ENCODE results near the gene WDTC1. TPM values are rescaled to one million over a fixed set of nuclear protein-coding genes. Genes with fewer than 3 reads are reported as not detected.
A peak's percentile ranks its signal among the peaks of the same experiment; 100 is the strongest.

Gene WDTC1
- total RNA-seq, 1 experiment from 2014 or later, result 15.7 TPM

GRCh38 chr1:27343639-27344025, 109.2 kb downstream of the WDTC1 start:
- Mint-ChIP-seq H3K4me1 (ENCODE audit: insufficient read depth, unreplicated experiment) (peaks cover 59% of the 10 kb centered on the region), H3K27me3 (ENCODE audit: insufficient read depth, unreplicated experiment) (no peaks in the 10 kb centered on the region), H3K27ac (ENCODE audit: low read depth, unreplicated experiment) (peak overlapping the region; percentile 95), H3K36me3 (ENCODE audit: insufficient read depth, unreplicated experiment) (peaks cover 61% of the 10 kb centered on the region), H3K9me3 (ENCODE audit: unreplicated experiment) (no peaks in the 10 kb centered on the region), H3K4me3 (ENCODE audit: unreplicated experiment) (peak overlapping the region; percentile 82)
- no TSS peak for BruUV-seq (replicated peaks)
- intact Hi-C loops (cut with micrococcal nuclease), result loop anchor here (1.0 kb wide), 1 partner anchor 23 kb away; the partner anchor contains the start of gene MAP3K6
- TF ChIP-seq, protein P1, sequence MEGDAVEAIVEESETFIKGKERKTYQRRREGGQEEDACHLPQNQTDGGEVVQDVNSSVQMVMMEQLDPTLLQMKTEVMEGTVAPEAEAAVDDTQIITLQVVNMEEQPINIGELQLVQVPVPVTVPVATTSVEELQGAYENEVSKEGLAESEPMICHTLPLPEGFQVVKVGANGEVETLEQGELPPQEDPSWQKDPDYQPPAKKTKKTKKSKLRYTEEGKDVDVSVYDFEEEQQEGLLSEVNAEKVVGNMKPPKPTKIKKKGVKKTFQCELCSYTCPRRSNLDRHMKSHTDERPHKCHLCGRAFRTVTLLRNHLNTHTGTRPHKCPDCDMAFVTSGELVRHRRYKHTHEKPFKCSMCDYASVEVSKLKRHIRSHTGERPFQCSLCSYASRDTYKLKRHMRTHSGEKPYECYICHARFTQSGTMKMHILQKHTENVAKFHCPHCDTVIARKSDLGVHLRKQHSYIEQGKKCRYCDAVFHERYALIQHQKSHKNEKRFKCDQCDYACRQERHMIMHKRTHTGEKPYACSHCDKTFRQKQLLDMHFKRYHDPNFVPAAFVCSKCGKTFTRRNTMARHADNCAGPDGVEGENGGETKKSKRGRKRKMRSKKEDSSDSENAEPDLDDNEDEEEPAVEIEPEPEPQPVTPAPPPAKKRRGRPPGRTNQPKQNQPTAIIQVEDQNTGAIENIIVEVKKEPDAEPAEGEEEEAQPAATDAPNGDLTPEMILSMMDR (IDR thresholded peaks at IDR 0.05; ENCODE audit: unreplicated experiment), result no peak
- CTCF ChIA-PET, result interaction anchor here (0.5 to 6.0 kb wide), 7 partner anchors 10 to 59 kb away, joined by 3 to 45 read pairs (median 5); partner anchors contain the start of gene CD164L2
- no peak for DNase-seq (ENCODE audit: unreplicated experiment)
- POLR2A ChIA-PET, result interaction anchor here (0.6 to 3.2 kb wide), 16 partner anchors 8 to 47 kb away, joined by 3 to 78 read pairs (median 4); partner anchors contain the start of genes CD164L2 and MAP3K6

DNA sequence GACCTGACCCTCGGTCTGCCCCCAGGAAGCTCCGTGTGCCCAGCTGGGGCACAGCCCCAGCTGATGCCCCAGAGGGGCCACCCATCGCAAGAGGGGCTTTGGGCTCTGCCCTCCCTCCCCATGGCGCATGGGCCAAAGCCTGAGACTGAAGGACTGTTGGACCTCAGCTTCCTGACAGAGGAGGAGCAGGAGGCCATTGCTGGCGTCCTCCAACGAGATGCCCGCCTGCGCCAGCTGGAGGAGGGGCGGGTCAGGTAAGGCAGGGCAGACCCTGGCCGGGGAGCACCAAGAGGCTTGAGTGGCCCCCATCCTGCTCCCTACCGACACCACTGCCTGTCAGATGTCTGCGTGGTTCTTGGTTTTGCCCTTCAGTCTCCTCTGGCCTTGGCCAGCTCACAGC, 110.8 kb downstream of the WDTC1 start:
- no peaks in the 10 kb centered on the region for H3K9me3 Mint-ChIP-seq (ENCODE audit: unreplicated experiment)
- POLR2A ChIA-PET, result interaction anchor here (0.6 kb wide), 1 partner anchor 23 kb away, joined by 3 read pairs; no protein-coding TSS in a partner anchor
- CTCF ChIA-PET, result interaction anchor here (0.6 to 6.0 kb wide), 6 partner anchors 12 to 790 kb away, joined by 3 to 45 read pairs (median 4); no protein-coding TSS in a partner anchor
- TF ChIP-seq, protein P1 (IDR thresholded peaks at IDR 0.05; ENCODE audit: unreplicated experiment), result no peak
- H3K27ac Mint-ChIP-seq (ENCODE audit: low read depth, unreplicated experiment), result no peak overlapping the region
- peaks cover 69% of the 10 kb centered on the region for H3K36me3 Mint-ChIP-seq (ENCODE audit: insufficient read depth, unreplicated experiment)
- H3K4me3 Mint-ChIP-seq (ENCODE audit: unreplicated experiment), result no peak overlapping the region
- H3K4me1 Mint-ChIP-seq (ENCODE audit: insufficient read depth, unreplicated experiment), result peaks cover 47% of the 10 kb centered on the region
- BruUV-seq (replicated peaks), result no TSS peak
- DNase-seq (ENCODE audit: unreplicated experiment), result no peak
- intact Hi-C loops (cut with micrococcal nuclease), result no loop called here
- no peaks in the 10 kb centered on the region for H3K27me3 Mint-ChIP-seq (ENCODE audit: insufficient read depth, unreplicated experiment)

DNA sequence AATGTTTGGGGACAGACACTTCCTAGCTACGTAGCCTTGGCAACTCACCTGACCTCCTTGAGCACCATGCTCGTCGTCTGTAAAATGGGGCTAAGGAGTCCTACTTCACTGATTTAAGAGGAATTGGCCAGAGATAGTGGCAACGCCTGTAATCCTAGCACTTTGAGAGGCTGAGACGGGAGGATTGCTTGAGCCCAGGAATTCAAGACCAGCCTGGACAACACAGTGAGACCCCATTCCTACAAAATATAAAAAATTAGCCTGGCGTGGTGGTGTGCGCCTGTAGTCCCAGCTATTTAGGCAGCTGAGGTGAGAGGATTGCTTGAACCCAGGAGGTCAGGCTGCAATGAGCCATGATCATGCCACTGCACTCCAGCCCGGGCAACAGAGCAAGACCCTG, 111.9 kb downstream of the WDTC1 start:
- Mint-ChIP-seq H3K9me3 (ENCODE audit: unreplicated experiment) (no peaks in the 10 kb centered on the region), H3K36me3 (ENCODE audit: insufficient read depth, unreplicated experiment) (peaks cover 72% of the 10 kb centered on the region), H3K4me1 (ENCODE audit: insufficient read depth, unreplicated experiment) (peaks cover 41% of the 10 kb centered on the region), H3K4me3 (ENCODE audit: unreplicated experiment) (no peak overlapping the region), H3K27me3 (ENCODE audit: insufficient read depth, unreplicated experiment) (no peaks in the 10 kb centered on the region), H3K27ac (ENCODE audit: low read depth, unreplicated experiment) (no peak overlapping the region)
- no peak for DNase-seq (ENCODE audit: unreplicated experiment)
- POLR2A ChIA-PET, result interaction anchor here (0.6 to 1.0 kb wide), 5 partner anchors 10 to 38 kb away, joined by 3 to 5 read pairs (median 3); no protein-coding TSS in a partner anchor
- BruUV-seq (replicated peaks), result no TSS peak
- TF ChIP-seq, protein P1 (IDR thresholded peaks at IDR 0.05; ENCODE audit: unreplicated experiment), result no peak
- CTCF ChIA-PET, result interaction anchor here (0.6 to 6.0 kb wide), 3 partner anchors 11 to 20 kb away, joined by 3 to 45 read pairs (median 4); partner anchors contain the start of gene MAP3K6
- intact Hi-C loops (cut with micrococcal nuclease), result no loop called here

DNA sequence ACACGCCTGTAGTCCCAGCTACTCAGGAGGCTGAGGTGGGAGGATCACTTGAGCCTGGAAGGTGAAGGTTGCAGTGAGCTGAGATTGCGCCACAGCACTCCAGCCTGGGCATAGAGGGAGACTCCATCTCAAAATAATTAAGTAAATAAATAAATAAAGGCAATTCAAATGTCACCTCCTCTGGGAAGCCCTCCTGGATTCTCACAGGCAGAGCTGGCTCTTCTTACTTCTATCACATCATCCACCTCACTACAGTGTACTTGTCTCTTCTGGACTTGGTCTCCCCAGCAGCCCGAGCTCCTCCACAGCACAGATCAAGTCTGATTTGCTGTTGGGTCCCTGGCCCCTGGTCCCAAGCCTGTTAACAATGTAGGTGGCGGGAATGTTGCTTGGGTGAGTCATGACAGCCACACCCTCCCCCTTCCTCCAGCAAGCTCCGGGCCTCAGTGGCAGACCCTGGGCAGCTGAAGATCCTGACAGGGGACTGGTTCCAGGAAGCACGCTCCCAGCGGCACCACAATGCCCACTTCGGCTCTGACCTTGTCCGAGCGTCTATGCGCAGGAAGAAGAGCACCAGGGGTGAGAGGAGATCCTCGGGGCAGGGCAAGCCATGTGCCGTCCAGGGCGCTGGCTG, 112.7 kb downstream of the WDTC1 start:
- Mint-ChIP-seq H3K4me3 (ENCODE audit: unreplicated experiment) (no peak overlapping the region), H3K27ac (ENCODE audit: low read depth, unreplicated experiment) (peak overlapping the region; percentile 32), H3K36me3 (ENCODE audit: insufficient read depth, unreplicated experiment) (peaks cover 80% of the 10 kb centered on the region), H3K9me3 (ENCODE audit: unreplicated experiment) (no peaks in the 10 kb centered on the region), H3K4me1 (ENCODE audit: insufficient read depth, unreplicated experiment) (peaks cover 37% of the 10 kb centered on the region), H3K27me3 (ENCODE audit: insufficient read depth, unreplicated experiment) (no peaks in the 10 kb centered on the region)
- intact Hi-C loops (cut with micrococcal nuclease), result no loop called here
- DNase-seq (ENCODE audit: unreplicated experiment), result peak; percentile 54
- CTCF ChIA-PET, result interaction anchor here (1.1 to 6.0 kb wide), 2 partner anchors 11 to 19 kb away, joined by 4 to 45 read pairs; partner anchors contain the start of gene MAP3K6
- POLR2A ChIA-PET, result interaction anchor here (0.6 to 1.0 kb wide), 4 partner anchors 9 to 47 kb away, joined by 3 to 5 read pairs (median 3); no protein-coding TSS in a partner anchor
- TF ChIP-seq, protein P1 (IDR thresholded peaks at IDR 0.05; ENCODE audit: unreplicated experiment), result no peak
- no TSS peak for BruUV-seq (replicated peaks)

All from MCF 10A (cell line).